GM12878 (cell line): Measurements from ENCODE around the gene ARID1A. TPM values are rescaled to one million over a fixed set of nuclear protein-coding genes. Genes with fewer than 3 reads are reported as not detected.

Experiments used
- CHD1 ChIP-seq: IDR thresholded peaks from 2 replicates; pipeline ENCODE4 v1.6.1; 2012; ENCODE audit warnings: low read depth, low read length, improper control_type of control experiment
- E2F8 ChIP-seq: fragments of 450-650 bp; IDR thresholded peaks from 2 replicates; pipeline ENCODE4 v1.6.1; 2018; ENCODE audit warnings: mild to moderate bottlenecking, low read depth, moderate library complexity; ENCODE audit not compliant: partially characterized antibody
- LARP7 ChIP-seq: fragments of 450-650 bp; IDR thresholded peaks from 2 replicates; pipeline ENCODE4 v1.6.1; 2017; ENCODE audit warnings: mild to moderate bottlenecking
- MAX ChIP-seq: IDR thresholded peaks from 2 replicates; pipeline ENCODE4 v1.6.1; 2012; ENCODE audit warnings: low read depth, low read length, improper control_type of control experiment
- MLLT1 ChIP-seq: fragments of 450-650 bp; IDR thresholded peaks from 2 replicates; pipeline ENCODE4 v1.6.1; 2016; ENCODE audit warnings: mild to moderate bottlenecking
- NFXL1 ChIP-seq: fragments of 450-650 bp; IDR thresholded peaks from 2 replicates; pipeline ENCODE4 v1.6.1; 2017; ENCODE audit warnings: antibody characterized with exemption, mild to moderate bottlenecking, borderline replicate concordance
- POLR2AphosphoS2 ChIP-seq: IDR thresholded peaks from 2 replicates; pipeline ENCODE4 v1.6.1; 2011; ENCODE audit warnings: low read depth, mild to moderate bottlenecking, low read length, improper control_type of control experiment, moderate library complexity
- ZBED1 ChIP-seq: IDR thresholded peaks from 2 replicates; pipeline ENCODE4 v1.6.1; 2016; ENCODE audit warnings: borderline replicate concordance
- ZBTB40 ChIP-seq: fragments of 450-650 bp; IDR thresholded peaks from 2 replicates; pipeline ENCODE4 v1.6.1; 2016; ENCODE audit warnings: mild to moderate bottlenecking, moderate library complexity, borderline replicate concordance
- polyA plus RNA-seq, 11 experiments: library from polyadenylated mRNA; depleted of rRNA in 4 of 11; unstranded in 6 of 11; stranded (reverse) in 5 of 11; fragments of >200 nt; fragmentation: Nextera tagmentation in 4 of 11; fragmentation: Illumina TruSeq in 1 of 11; extraction: Ambion mirVana in 4 of 11; extraction: Trizol in 1 of 11; gene quantifications; 1 replicate in 1 of 11; 2 replicates in 10 of 11; pipeline versions ENCODE4 v1.2.1 to v1.2.3, GENCODE V29; 2011 to 2016; ENCODE audit warnings: inconsistent platforms in 2 of 11, missing spikeins in 2 of 11, low read depth in 1 of 11
- total RNA-seq, 4 experiments: library from RNA; depleted of rRNA in 3 of 4; stranded (reverse); fragments of >200 nt in 3 of 4; fragmentation: Illumina TruSeq in 1 of 4; extraction: Trizol in 1 of 4; gene quantifications; 2 replicates each; pipeline versions ENCODE4 v1.2.1 to v1.2.3, GENCODE V29; 2013 to 2021

The ARID1A gene
- total and polyA plus RNA-seq, 10 of the 15 experiments (the other 5 are each of a cell fraction or from before 2014, with no cell fraction given): 10.0 to 98.0 (median 23.5) TPM

GRCh38 chr1:26730695-26731094, 34.9 kb downstream of the ARID1A start (continued):
- no peak for TF ChIP-seq E2F8
- TF ChIP-seq CHD1: no peak
- TF ChIP-seq ZBTB40: no peak
- TF ChIP-seq MLLT1: no peak
- TF ChIP-seq LARP7: no peak
- no peak for TF ChIP-seq NFXL1
- TF ChIP-seq ZBED1: no peak
- TF ChIP-seq POLR2AphosphoS2: no peak
- TF ChIP-seq MAX: no peak
- TF ChIP-seq, all 136 proteins: peak for 0
